ENCODE data around the gene CMPK1.

The CMPK1 gene

GRCh38 chr1:47396671-47397196 lies 63.1 kb downstream of the CMPK1 start:
- DNase-seq, result no peak

GRCh38 chr1:47399138-47399845 lies 65.7 kb downstream of the CMPK1 start:
- DNase-seq, result no peak

GRCh38 chr1:47399846-47400155 lies 66.2 kb downstream of the CMPK1 start:
- no peak for DNase-seq

DNA sequence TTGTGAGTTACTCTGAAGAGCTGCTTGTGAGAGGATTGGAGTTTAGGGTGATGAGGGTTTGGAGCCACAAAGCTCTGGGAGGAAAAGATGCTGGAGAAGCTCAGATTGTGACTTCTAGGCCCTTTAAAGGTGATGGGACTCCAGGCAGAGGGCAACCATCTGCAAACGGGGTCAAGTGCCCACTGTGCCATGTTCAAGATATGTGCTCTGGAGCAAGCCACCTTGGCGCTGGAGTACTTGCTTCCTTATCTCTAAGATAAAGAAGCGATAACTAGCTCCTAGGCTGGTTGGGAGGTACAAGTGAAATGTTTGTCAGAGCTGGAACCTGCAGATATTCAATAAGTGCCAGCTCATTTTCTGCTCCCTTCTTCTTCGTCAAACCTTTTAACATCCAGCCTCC lies 68.2 kb downstream of the CMPK1 start:
- DNase-seq, result no peak

DNA sequence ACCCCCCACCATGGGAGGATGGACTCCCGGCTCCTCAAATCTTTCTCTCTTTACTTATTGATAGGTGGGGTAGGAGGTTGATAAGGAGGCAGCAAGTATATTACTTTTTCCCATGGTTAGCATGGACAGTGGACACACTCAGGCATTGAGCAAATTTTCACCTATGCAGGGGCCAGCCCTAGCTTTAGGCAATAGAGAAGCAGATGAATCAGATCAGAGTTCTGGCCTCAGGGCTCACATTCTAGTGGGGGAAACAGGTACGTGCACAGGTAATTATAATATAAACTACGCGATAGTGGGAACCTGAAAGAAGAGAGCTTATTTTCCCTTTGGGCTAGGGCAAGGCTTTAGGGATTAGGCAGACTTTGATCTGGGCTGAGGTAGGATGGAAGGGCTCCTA lies 69.0 kb downstream of the CMPK1 start:
- no peak for DNase-seq

DNA sequence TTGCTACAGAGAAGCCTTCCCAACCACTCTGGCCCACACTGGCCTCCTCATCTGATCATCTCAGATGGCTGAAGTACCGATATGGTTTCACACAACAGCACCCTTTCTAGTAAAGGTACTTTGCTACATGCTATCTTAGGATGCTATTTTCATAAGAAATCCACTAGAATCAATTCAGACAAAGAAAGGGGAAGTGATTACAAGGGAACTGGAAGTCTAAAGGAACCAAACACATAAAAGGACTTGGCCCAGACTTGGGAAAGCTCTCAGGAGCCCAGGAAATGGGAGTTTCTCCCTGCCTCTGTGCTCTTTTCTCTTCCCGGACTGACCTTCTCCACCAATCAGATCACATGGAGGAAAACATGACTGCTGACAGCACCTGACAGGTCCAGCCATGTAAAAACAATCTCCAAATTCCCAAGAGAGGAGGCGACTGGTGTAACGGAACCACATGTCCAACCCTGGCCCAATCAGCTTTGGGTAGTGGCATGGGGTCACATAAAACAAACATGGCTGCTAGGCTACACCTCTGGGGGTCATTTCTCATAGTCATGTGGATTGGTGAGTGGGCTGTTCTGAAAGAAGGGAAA lies 69.8 kb downstream of the CMPK1 start:
- DNase-seq, result no peak

DNA sequence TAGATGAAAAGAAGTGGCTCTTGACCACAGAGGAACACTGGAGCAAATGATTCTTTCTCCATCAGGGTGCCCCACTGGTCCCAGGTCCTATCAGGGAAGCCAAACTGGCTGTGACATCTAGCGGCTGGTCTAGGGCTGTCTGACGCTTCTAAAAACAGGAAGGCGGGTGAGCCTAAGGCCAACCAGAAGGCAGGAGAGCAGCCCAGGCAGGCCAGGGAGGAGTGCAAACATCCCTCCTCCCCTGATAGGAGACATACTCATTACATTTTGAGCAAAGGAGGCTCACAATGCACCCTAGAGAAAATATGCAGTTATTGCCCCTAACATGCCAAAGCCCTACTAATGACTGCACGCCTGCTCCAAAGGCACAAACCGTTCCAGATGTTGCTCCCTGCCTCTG lies 72.1 kb downstream of the CMPK1 start:
- DNase-seq, result no peak

DNA sequence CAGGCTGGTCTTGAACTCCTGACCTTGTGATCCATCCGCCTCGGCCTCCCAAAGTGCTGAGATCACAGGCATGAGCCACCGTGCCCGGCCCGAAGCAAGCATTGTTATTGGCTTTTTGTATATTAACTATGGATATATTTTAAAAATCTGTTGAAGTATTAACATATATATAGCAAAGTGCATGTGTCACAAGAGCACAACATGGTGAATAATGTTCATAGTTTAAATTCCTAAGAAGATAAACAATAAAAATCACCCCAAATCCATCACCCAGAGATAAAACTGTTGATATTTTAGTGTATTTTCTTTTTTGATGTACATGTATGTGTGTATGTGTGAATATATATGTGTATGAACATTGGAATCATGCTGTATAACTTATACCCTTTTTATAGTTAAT lies 73.4 kb downstream of the CMPK1 start:
- no peak for DNase-seq

DNA sequence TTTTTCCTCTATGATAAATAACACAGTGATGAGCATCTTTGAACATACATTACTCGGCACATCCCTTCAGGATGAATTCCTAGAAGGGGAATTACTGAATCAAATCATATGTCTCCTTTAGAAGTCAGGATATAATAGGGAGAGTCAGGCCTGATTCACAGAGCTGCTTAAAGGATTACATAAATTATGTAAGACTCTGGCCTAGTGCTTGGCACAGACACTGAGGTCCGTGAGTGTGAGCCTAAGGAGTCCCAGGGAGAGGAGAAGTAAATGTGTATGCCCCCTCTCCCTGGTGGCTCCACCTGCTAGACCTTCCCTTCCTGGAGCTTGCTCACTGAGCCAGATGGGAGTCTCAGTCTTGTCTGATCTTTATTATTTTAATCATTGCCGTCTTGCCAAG lies 73.9 kb downstream of the CMPK1 start:
- no peak for DNase-seq

GRCh38 chr1:47409311-47410067 lies 75.9 kb downstream of the CMPK1 start:
- DNase-seq, result no peak

- DNase-seq, result no peak
Observed at GRCh38 chr1:47410068-47410455, 76.5 kb downstream of the CMPK1 start.

- DNase-seq, result no peak
Observed at GRCh38 chr1:47411436-47411835, 77.8 kb downstream of the CMPK1 start.

GRCh38 chr1:47412437-47412836 lies 78.8 kb downstream of the CMPK1 start:
- no peak for DNase-seq

DNA sequence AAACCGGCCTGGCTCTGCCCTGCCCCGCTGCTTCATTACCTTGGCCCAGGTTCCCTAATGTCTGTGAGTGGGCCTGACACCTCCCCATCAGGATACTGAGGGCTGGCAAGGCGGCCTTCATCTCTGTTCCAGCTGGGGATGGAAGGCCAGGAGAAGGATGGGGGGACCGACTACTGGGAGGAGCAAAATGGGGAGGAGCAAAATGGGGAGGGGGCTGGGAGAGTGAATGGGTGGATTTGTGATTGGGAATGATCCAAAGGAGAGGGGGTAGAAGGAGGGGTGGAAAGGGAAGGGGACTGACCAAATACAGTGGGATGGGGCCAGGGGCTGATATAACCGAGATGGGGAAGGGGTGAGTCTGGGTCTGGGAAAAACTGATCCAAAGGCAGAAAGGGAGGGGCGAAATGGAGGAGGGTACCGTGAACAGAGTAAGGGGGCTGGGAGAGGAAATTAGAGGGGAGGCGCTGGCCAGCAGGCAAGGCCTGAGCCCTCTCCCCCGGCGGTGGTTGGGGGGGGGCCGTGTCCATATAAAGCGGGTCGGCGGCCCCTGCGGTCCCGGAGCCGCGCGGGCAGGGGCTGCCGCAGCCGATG lies 82.2 kb downstream of the CMPK1 start, which contains the start of gene FOXE3:
TSS of gene FOXE3 (plus strand) at position 558 of the 591 bp plus-strand sequence. CDS start at position 589, 31 bp downstream.
- no peak for DNase-seq

- DNase-seq, result no peak
Observed at GRCh38 chr1:47416319-47417169, 83.0 kb downstream of the CMPK1 start.

DNA sequence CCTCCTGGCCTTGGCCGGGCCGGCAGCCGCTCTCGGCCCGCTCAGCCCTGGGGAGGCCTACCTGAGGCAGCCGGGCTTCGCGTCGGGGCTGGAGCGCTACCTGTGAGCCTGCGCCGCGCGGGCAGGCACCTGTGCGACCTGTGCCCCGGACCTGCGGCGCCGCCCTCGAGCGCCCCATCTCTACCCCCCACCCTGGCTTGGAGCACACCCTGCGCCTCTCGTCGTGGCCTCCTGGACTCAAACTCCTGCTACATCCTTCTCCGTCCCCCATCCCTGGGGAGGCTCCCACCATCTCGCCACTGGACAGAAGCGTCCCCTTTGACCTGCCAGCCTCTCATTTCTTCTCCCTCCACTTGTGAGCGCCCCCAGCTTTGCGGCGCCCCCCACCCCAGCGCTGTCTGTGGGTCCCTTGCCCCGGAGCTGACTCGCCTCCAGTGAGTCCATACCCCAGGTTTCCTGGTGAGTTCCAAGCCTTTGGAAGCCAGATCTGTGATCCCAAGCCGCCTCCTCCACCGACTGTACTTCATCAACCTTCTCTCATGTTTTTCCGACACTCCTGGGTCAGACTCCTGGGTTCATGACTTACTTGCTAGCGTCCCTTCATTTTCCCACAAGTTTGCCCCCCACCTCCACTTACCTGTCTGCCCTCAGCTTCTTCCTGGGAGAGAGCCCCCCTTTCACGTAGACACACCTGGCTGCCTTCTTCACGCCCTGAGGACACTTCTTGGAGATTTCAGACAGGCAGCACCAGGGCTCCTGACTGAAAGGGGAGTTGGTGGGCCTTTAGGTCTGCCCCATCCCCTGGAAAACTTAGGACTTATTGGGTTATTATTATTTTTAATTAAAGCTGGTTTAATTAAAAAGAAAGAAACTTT lies 83.8 kb downstream of the CMPK1 start:
- DNase-seq, result no peak

DNA sequence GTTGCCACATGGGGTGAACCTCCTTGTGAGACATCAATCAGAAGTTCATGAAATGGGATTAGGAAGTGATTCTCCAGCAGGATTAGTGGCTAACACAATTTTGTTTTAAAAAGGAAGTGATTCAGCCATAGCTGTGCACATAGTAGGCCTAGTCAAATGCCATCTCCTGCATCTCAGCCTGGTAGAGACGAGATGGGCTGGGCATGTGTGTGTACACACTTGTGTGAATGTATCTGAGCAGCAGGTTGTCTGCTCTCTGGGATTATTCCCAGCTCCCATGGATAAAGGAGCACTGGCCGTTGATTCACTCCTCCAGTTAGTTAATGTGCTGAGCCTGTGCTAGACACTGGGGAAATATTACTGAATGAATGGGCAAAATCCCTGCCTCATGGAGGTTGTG lies 84.5 kb downstream of the CMPK1 start:
- no peak for DNase-seq

DNA sequence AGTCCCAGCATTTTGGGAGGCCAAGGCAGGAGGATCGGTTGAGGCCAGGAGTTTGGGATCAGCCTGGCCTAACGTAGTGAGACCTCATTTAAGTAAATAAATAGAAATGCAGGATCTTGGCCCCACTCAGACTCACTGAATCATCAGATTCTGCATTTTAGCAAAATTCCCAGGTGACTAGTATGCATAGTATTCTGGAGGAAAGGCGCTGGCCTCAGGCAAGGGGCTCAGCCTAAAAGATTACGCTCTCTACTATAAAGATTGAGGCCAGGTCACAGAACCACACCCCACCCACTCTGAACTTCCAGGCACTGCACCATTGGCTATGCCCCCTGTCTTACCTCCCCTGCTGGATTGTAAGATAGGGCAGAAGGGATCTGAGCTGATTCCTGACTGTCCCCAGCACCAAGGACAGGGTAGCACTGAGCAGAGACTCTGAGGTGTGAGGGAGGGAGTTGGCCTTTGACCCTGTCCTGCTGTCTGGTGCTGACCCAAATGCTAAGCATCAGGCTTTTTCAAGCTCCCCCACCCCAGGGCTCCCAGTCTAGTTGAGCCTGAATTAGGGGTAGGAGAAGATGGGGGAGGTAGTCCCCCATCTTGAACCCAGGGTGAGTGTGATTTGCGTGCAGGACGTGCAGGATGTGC lies 85.2 kb downstream of the CMPK1 start:
- DNase-seq, result no peak

DNA sequence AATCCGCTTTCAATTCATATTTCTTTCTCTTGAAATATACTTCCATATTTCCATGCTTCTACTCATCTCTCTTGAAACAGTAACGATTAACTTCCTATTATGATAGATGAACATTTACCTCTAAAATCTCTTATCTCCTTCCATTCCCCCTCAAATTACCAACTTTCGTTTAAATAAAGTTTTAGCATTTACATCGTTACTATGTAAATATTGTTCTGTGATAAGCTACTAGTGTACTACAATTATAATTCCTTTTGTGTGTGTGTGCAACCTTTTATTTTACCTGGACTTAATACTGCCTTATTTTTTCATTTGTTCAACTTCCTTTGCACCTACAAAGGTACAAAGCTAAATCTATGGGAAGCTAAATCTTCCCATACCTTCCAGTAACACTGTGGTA lies 87.0 kb downstream of the CMPK1 start:
- no peak for DNase-seq

DNA sequence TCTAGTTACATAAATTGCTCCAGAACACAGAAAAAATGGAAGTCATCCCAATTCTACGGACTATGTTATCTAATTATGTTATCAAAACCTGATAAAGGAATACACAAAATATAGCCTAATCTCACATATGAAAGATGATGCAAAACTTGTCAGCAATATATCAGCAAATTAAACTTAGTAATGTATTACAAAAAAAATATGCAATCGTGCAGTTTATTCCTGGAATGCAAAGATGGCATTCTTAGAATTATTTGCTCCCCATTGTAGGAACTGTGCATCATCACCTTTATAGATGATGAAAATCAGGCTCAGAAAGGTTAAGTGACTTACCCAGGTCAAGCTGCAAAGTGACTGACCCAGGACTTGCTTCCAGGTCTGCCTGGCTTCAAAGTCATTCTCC lies 90.3 kb downstream of the CMPK1 start:
- DNase-seq, result no peak

GRCh38 chr1:47424336-47424982 lies 90.9 kb downstream of the CMPK1 start:
- peak in 1 of 2 donors; percentile 19 for DNase-seq

All from stimulated activated CD4-positive, alpha-beta T cell treated with anti-CD3 and anti-CD28 coated beads, Interleukin-2, amount 100 ng/mL, for 48 hours (primary cell).